Stimulated activated CD4-positive, alpha-beta T cell treated with anti-CD3 and anti-CD28 coated beads, TNF-alpha, amount 100 ng/mL, for 4 hours (primary cell): Measurements from ENCODE around the gene ANKAR.
"Not testable (repeated sequence)": the region's sequence is repeated elsewhere in the genome, so short reads cannot be mapped to it uniquely, and the experiment has no call there.

Experiments used
- DNase-seq, 3 experiments: peaks; one replicate each; pipeline ENCODE4 v3.0.0-alpha.2; 2020; ENCODE audit warnings: low read depth in 3 of 3

The ANKAR gene

DNA sequence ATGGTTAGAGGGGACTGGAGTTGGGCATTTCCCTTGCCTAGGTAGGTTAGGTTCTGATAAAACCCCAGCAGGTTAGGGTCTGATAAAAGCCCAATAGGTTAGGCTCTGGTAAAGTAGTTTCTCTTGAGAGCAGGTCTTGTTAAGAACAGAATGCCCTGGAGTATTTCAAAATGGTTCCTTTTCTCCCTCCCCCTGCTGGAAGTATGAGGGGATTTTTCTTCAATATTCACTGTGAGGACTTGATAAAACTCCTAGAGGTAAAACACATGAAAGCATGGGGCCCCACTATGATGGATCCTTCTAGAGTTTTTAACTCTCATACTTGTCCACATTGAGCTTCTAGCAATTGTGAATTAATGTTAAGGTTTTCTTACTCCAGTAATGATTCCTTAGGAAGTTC lies 27.6 kb downstream of the ANKAR start:
- DNase-seq = no peak

DNA sequence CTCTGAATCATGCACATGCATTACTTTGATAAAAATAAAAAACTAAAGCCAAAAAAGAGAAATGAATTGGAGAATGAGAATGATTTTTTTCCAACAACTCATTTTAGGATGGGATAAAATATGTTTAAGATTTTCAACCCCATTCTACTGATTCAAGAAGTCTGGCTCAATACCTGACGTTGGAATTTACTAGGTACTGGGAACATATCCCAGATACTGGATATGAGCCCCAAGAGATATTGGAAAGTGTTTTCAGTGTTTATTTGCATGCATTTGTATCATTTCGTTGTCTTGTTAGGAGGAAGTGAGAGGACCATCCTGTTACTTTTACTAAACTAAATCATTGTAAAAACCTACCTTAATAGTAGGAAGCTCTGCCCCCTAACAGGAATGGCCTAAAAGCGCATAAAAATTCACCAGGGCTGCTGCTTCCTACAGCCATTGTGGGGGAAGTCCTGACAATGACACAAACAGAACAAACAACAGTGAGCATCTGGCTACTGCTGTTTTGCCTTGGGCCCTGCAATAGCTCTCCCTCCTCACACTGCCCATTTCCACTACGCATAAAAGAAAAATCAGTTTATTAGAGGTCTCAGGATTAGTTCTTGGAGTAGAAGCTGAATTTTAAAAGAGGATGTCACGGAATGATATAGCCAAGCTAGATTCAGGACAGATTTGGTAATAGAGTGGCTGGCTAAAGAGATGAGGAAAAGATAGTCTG lies 35.2 kb downstream of the ANKAR start:
- DNase-seq = no peak

DNA sequence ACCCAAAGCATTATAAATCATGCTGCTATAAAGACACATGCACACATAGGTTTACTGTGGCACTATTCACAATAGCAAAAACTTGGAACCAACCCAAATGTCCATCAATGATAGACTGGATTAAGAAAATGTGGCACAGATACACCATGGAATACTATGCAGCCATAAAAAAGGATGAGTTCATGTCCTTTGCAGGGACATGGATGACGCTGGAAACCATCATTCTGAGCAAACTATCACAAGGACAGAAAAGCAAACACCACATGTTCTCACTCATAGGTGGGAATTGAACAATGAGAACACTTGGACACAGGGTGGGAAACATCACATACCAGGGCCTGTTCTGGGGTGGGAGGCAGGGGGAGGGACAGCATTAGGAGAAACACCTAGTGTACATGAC lies 43.1 kb downstream of the ANKAR start:
- DNase-seq = not testable (repeated sequence)

DNA sequence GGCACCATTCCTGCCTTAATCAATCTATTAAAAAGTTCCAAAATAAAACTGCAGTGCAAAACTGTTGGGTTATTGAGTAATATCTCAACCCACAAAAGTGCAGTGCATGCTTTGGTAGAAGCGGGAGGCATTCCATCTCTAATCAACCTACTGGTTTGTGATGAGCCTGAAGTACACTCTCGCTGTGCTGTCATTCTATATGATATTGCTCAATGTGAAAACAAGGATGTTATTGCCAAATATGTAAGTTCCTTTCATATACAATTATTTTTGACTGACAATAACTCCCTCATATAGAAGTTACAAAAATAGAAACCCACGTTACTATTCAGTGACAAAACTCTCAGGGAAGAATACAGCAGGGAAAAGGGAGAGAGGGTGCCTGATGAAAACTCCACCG lies 45.1 kb downstream of the ANKAR start:
- DNase-seq = no peak

DNA sequence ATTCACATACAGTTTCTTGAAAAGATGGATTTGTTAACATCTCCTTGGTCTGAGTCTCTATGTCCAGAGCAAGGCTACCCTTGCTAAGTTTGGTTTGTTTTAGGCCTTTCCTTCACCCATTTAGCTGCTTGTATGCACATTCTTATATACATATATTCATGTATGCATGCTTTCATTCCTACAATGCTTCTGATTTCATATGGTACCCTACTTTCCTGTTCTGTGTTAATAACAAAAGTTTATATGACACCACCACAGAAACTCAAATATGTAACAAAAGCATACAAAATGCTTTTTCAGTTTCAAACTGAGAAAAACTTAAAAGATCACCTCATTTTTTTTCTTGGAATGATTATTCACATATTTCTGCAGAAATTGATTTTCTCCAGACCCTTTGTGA lies 48.7 kb downstream of the ANKAR start:
- DNase-seq = no peak
